Globus pallidus (tissue), 1 donor: Measurements from ENCODE around the gene IFNAR2.
"Not testable (repeated sequence)": the region's sequence is repeated elsewhere in the genome, so short reads cannot be mapped to it uniquely, and the experiment has no call there.

Source experiments
- DNase-seq: peaks from one replicate; pipeline ENCODE4 v3.0.0-alpha.2; 2015; ENCODE audit warnings: low spot score

The IFNAR2 gene

DNA sequence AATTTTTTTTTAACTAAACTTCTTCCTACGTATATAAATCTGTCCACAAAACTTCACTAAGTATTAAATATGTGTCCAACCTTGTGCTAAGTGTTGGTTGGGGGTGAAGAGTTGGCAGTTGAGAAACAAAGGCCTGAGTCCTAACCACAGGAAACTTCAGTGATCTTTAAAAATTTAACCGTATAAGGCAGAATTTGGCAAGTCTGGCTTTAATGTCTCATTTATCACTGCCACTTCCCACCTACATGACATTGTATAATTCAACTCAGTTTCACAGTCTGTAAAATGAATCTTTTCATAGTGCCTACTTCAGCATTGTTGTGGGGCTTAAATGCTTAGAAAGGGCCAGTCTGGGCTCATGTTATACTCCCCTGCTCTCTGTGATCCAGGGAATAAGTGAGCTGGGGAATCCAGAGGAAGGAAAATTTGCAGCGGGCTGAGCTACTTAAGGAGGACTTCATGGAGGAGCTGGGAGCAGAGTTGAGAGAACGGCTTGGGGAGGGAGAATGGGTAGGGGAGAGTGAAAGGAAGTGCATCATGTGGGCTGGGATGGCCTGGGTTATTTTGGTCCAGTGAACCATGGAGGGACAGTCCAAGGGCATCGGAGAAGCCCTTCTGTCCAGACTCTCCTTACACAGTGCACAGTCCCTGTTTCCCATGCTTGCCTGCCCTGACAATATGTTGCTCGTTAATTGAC lies 14.5 kb downstream of the IFNAR2 start:
- DNase-seq: no peak

DNA sequence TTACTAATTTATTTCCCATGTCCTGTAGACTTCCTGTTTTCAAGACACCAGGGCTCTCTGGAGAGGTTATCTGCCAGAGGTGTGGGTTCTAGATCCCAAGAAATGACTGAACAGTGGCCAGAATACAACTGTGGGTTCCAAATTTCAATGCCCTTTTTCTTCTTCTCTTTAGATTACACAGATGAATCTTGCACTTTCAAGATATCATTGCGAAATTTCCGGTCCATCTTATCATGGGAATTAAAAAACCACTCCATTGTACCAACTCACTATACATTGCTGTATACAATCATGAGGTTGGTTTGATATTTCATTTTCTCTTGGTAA lies 15.0 kb downstream of the IFNAR2 start:
- no peak for DNase-seq

DNA sequence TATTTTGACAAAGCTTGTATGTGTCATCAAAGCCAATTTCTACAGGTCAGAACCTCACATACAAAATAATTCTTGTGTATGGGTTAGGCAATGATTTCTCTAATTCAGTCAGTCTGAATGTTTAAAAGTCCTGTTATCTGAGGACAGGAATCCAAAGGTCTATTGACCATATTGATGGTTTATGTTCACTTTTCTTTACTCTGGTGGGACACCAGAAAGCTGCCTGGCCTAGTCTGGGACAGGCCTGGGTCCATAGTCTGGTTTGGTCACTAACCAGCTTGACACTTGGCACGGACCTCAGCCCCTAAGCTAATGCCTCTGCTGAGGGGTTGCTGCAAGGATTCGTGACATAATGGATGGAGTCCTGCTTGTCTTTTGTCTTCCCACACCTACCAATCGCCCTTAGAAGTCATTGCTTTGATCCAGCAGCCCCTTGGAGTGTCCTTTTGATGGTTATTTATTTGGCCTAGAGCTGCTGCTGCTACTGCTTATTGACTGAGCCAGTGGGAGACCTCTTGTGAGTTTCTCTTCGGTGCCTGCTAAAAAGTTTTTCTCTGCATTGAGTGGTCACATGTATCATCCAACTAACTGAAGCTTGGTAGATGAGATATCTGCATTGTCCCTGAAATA lies 15.7 kb downstream of the IFNAR2 start:
- DNase-seq: no peak

DNA sequence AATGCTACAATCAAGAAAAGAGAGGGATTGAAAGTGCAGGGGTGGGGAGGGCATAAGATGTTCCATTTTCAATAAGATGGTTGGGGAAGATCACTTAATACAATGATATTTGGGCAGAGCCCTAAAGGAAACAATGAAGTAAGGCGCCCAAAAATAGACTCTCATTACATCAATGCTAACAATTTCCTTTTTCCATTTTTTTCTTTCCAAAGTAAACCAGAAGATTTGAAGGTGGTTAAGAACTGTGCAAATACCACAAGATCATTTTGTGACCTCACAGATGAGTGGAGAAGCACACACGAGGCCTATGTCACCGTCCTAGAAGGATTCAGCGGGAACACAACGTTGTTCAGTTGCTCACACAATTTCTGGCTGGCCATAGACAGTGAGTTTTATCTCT lies 16.8 kb downstream of the IFNAR2 start:
- DNase-seq: no peak

DNA sequence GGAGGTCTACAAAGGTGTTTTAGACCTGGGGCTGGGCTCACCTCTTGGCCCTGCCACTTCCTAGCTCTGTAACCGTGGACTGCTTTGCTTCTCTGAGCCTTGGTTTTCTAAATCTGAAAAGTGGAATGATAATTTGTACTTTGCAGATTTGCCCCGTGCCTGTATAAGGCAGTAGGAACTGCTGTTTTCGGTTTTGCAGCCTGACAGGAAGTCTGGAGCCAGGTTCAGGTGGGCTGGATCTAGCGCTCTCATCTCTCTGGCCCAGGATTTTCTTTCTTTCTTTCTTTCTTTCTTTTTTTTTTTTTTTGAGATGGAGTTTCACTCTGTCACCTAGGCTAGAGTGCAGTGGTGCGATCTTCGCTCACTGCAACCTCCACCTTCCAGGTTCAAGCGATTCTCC lies 17.2 kb downstream of the IFNAR2 start:
- DNase-seq: no peak

DNA sequence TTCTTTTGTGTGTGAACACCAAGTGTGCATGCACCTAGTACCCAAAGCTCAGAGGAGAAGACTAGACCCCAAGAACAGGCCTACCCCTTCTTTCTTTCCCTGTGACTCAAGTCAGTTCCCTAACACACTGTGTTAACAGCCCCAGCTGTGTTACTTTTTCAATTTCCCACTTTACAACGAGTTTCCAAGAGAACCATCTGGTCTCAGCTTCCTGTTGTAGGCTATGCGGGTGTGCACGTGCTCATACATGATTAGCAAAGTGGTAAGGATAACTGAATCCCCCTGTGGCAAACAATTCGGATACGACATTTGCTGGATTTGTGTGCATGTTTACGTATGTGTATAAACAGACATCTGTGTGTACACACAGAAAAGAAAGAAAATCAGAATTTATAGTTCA lies 17.9 kb downstream of the IFNAR2 start:
- no peak for DNase-seq

DNA sequence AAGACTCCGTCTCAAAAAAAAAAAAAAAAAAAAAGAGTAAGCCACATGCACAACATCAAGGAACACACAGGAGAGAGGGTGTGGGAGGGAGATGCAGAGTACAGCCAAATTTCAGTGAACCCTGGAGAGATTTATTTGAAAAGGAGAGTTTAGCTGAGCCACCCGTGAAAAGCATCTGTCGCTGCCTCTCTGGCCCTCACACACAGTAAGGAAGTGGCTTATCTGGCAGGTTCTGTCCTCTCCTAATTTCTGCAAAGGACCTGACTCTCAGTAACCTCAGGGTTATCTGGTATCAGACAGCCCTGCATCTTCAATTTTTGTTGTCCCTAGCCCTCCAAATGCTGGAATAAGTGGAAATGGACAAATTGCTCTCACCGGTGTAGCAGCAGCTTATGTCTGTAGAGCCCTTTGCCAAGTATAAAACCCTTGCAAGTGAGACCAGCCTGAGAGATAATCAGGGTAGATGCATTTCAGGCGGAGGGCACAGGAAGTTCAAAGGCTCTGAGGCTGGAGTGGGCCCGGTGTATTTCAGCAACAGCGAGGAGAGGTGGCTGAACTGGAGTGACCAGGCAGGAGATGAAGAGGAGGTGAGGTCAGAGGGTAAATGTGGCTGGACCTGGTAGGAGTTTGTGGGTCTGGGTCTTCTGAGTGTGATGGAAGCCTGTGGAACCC lies 19.7 kb downstream of the IFNAR2 start:
- DNase-seq: no peak

DNA sequence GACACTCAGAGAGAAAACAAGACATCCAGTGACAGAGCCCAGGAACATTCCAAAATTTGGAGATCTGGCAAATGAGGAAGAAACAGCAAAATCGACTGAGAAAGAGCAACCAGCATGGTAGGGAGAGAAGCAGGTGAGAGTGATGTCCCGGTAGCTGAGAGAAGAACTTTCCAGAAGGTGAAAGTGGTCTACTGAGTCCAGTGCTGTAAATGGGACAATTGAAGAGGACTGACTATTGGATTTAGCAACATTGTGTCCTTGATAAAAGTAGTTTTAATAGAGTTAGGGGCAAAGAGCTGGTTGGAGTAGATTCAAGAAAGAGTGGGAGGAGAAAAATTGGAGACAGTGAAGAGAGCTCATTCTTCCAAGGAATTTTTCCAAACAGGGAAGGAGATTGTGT lies 21.4 kb downstream of the IFNAR2 start:
- no peak for DNase-seq

DNA sequence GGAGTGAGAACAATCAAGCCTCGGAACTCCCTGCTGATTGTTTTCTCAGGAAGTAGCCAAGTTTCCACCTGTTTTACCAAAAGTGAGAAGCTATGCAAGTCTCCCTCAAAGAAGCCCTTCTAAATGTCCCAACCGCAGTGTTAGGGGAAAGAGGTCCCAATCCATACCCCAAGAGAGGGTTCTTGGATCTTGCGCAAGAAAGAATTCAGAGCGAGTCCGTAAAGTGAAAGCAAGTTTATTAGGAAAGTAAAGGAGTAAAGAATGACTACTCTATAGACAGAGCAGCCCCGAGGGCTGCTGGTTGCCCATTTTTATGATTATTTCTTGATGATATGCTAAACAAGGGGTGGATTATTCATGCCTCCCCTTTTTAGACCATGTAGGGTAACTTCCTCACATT lies 23.6 kb downstream of the IFNAR2 start:
- DNase-seq: not testable (repeated sequence)

DNA sequence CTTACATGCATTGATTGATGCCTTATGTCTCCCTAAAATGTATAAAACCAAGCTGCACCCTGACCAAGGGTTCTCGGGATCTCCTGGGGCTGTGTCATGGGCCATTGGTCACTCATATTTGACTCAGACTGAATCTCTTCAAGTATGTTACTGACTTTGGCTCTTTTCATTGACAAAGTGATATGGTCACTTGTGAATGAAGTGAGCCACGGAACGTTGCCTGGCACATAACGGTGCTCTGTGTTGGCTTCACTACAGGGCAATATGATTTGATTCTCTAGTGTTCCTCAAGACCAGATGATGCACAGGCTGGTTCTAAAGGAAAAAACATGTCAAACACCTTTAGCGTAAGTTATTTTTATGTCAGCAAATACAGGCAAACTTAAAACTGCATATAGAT lies 25.0 kb downstream of the IFNAR2 start:
- DNase-seq: no peak

DNA sequence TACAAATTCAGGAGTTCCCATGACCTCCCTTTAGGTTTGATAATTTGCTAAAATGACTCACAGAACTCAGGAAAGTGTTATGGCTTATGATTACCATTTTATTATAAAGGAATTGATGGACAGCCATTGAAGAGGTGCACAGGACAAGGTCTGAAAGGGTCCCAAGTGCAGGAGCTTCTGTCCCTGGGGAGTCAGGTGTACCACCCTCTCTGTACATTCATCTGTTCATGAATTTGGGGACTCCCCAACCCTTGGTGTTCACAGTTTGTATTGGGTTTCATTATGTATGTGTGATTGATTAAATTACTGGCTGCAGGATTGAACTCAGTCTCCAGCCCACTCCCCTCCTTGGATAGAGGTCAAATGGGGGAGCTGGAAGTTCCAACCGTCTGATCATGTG lies 25.7 kb downstream of the IFNAR2 start:
- no peak for DNase-seq

DNA sequence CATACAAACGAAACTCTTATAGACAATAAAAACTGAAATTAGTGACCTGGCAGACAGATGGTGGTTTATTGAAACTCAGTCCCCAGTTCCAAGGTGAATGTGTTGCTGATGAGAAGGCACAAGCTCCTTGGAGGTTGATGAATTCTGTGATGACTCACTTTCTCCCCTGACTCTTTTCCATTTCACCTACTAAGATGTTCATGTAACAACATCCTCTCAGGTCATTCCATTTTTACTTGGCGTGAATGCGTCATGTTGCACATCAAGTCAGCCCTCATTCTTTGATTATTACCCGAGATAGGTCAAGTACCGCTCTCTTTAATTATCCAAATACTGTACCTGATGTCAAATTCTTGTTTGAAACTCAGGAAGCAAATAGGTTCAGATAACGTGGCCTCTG lies 26.3 kb downstream of the IFNAR2 start:
- no peak for DNase-seq

DNA sequence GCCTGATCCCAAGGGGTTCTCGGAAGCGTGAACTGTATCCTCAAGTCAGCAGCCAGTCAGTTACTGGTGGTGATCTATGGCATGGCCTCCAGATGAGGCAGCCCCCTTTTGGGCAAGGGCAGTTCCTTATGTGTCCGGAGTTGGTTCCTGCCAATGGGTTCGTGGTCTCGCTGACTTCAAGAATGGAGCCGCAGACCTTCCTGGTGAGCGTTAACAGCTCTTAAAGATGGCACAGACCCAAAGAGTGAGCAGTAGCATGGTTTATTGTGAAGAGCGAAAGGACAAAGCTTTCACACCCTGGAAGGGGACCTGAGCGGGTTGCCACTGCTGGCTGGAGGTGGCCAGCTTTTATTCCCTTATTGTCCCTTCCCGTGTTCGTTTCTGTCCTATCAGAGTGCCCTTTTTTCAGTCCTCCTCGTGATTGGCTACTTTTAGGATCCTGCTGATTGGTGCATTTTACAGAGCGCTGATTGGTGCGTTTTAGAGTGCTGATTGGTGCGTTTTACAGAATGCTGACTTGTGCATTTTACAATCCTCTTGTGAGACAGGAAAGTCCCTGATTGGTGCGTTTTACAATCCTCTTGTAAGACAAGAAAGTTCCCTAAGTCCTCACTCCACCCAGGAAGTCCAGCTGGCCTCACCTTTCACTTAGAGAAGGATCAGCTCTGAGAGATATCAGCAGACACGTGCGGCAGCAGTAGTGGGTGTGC lies 27.5 kb downstream of the IFNAR2 start:
- no peak for DNase-seq

DNA sequence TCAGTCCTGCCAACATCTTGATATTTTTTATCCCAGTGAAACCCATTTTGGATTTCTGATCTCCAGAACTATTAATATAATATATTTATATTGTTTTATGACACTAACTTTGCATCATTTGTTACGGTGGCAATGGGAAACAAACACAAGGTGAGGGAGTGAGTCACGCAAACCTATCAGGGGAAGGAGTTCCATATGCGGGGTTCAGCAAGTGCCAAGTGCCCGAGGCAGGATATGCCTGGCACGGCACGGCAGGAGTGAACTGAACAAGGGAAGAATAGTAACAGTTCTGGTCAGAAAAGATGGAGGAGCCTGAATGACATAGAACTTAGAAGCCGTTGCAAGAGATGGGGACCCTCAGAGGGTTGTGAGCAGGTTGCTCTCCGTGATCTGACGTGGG lies 28.7 kb downstream of the IFNAR2 start:
- no peak for DNase-seq

DNA sequence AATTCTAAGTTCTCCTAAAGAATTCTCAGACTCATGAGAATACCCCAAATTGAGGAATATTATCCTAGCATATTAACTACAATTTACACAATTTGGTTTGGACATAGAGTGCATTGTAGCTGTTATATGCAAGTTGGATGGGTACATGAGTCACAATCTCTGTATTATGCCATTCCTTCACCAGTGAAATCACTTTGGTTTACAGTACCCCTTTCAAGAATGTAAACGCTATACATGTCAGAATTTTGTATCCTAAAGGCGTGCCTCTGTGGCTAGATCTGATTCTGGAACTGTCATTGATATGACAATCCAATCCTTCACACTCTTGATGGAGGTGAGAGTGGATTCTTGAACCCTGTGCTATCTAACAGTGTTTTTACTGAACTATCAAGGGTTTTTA lies 29.7 kb downstream of the IFNAR2 start:
- no peak for DNase-seq

DNA sequence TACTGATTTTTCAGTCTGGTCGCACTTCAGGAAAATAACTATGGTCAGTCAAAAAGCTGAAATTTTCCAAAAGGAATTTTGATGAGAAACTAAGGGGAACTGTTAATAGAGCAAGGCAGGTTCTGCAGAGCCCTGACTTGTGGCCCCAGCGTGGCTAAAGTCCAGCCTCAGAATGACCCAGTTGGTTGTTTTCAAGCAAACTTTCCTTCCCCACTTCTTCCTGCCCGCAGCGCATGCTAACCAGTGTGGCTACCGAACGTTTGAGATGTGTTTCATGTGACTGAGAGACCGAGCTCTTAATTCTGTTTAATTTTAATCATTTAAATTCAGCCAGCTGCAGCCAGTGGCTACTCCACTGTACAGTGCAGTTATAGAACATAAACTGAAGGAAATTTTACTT lies 30.3 kb downstream of the IFNAR2 start:
- peak; percentile 53 for DNase-seq

DNA sequence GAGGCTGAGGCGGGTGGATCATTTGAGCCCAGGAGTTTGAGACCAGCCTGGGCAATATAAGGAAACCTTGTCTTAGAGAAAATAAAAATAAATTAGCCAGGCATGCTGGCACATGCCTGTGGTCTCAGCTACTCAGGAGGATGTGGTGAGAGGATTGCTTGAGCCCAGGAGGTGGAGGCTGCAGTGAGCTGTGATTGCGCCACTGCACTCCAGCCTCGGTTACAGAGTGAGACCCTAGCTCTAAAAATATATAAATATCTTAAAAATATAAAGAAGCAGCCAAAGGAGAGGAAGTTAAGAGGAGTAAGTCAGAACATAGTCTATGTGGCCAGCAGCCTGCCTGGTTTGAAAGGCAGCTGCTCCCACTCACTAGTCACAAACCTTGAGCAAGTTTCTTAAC lies 31.9 kb downstream of the IFNAR2 start:
- DNase-seq: no peak

DNA sequence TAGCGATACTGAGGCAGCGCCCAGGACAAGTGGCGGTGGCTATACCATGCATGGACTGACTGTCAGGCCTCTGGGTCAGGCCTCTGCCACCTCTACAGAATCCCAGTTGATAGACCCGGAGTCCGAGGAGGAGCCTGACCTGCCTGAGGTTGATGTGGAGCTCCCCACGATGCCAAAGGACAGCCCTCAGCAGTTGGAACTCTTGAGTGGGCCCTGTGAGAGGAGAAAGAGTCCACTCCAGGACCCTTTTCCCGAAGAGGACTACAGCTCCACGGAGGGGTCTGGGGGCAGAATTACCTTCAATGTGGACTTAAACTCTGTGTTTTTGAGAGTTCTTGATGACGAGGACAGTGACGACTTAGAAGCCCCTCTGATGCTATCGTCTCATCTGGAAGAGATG lies 33.2 kb downstream of the IFNAR2 start:
- DNase-seq: no peak

DNA sequence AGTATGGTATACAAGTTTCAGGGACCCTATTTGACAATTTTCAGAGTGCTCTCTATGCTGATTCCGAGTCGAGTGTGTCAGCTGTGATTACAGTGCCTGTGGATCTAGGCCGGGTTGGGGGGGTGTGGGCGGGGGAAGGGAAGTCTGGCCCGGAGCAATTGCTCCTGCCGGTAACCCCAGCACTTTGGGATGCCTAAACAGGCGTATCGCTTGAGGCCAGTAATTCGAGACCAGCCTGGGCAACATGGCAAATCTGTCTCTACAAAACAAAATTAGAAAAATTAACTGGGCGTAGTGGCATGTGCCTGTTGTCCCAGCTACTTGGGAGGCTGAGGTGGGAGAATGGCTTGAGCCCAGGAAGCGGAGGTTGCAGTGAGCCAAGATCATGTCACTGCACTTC lies 34.8 kb downstream of the IFNAR2 start:
- DNase-seq: no peak

DNA sequence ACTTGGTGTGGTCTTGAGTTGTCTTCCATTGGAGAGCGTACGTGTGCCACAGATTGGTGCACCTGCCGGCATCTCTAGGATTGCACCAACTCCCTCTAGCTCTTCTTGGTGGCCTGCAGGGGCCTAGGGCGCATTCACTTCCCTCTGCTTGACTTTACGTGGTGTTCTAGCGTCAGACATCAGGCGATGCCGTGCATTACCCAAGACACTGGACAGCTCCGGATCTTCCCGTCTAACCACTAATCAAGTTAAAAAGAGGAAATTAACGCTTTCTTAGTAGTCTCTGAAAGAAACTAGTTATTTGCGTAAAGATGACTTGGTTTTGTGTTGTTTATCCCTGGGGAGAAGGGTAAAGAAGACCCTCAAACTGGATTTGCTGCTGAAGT lies 35.9 kb downstream of the IFNAR2 start:
- DNase-seq: peak; percentile 60

DNA sequence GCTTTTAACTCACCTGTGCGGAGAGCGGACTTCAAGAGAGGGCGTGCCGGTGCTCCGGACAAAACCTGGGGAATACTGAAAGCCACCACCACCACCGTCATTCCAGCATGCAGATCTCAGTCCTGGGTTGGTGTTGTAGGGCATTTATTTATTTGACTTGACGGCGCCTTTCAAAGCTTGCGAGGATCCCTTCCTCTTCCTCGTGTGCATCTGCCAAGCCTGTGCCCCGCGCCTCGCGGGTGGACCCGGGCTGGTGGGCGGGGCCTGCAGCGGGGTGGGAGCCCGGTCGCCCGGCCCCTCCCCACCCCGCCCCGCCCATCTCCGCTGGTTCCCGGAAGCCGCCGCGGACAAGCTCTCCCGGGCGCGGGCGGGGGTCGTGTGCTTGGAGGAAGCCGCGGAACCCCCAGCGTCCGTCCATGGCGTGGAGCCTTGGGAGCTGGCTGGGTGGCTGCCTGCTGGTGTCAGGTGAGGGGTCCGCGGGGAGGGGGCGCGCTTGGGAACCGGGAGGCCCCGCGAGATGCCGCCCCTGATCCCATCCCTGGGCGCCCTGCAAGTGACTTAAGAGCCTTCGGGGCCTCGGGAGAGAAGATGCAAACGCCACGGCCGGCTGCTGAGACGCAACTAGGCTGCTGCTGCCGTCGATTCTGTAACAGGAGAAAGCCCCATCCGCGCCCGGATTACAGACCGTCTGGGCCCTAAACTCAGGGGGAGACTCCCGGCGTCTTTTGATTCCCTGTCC lies 36.5 kb downstream of the IFNAR2 start, which contains the start of gene IL10RB:
TSS of gene IL10RB (plus strand) at position 318 of the 739 bp plus-strand sequence. CDS start at position 417, 99 bp downstream.
- DNase-seq: peak; percentile 78

DNA sequence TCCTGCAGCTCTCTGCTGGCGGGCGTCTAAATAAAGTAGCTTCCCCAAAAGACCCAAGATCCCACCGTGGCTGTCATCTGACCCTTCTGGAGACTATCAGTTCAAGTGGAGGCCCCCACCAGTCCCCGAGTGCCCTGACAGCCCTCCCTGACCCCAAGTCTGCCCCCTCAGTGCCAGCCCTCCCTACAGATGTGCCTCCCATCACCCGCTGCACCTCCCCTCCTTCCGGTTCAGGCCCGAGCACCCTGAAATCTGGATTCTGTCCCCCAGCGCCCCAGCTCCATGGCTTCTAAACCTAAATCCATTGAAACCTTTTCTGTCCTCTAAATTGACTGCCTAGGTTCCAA lies 37.0 kb downstream of the IFNAR2 start:
- no peak for DNase-seq
